GM21423 (cell line): Measurements from ENCODE around the gene ZRANB1.
"Not testable (repeated sequence)": the region's sequence is repeated elsewhere in the genome, so short reads cannot be mapped to it uniquely, and the experiment has no call there.

Experiments used
- ATAC-seq: cut with Tn5 transposase; IDR thresholded peaks from one replicate; pipeline ENCODE4 v1.9.1; 2021; ENCODE audit warnings: mild to moderate bottlenecking, moderate library complexity; ENCODE audit not compliant: unreplicated experiment

Gene ZRANB1

GRCh38 chr10:124941823-124942222 is at the start of gene ZRANB1:
ZRANB1 (plus strand) TSS chr10:124942123; CDS start chr10:124942494, 371 bp downstream.
- no peak for ATAC-seq

DNA sequence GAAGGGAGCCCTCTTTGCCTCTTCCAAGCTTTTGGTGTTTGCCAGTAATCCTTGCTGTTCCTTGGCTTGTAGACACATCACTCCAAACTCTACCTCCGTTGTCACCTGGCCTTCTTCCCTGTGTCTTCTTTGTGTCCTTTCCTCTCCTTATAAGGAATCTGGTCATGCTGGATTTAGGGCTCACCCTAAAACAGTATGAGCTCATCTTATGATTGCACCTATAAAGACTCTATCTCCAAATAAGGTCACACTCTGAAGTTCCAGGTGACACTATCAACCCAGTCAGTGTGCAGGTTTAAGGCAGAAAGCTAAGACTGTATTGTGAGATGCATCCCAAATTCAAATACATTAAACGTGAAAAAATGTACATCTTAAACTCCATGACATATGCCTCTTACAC is 49.0 kb upstream of the ZRANB1 start:
- ATAC-seq = no peak

- ATAC-seq = no peak
Measured at GRCh38 chr10:124894569-124895215, 47.2 kb upstream of the ZRANB1 start.

- ATAC-seq = no peak
Measured at GRCh38 chr10:124896751-124897150, 45.2 kb upstream of the ZRANB1 start.

DNA sequence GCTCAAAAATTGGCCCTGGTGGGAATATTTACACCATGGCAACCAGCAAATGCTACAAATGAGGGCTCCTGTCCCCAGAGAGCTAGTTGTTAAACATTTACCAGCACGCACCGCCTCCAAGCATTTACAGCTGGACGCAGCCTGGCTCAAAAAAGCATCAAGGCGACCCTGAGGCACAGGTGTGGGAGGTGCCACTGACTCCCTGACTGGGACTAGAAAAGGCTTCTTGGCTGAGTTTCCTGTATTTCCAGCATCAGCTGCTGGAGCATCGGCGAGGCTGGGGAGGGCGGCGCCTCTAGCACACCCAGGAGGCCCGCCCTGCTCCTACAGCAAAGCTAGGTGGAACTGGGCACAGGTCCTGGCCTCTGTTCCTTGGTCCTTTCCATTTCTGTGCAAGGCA is 43.5 kb upstream of the ZRANB1 start:
- ATAC-seq = no peak

GRCh38 chr10:124899151-124899550 is 42.8 kb upstream of the ZRANB1 start:
- ATAC-seq = no peak

DNA sequence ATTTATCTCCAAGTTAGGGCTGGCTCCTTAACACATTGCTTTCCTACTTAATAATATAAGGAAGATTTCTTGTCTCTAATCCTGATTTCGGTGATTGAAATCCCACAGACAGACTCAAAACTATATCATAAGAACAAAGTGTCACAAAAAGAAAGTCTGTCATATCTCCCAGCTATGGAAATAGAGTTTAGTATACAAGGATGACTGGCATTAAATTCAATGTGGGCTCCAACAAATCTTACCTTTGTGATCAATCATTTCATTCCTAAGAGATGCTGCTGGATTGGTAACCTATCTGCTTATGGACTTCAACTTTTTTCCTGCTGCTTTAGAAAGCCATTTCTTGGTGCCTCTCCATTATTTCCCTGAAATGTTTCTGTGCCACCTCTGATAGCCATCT is 39.5 kb upstream of the ZRANB1 start:
- no peak for ATAC-seq

DNA sequence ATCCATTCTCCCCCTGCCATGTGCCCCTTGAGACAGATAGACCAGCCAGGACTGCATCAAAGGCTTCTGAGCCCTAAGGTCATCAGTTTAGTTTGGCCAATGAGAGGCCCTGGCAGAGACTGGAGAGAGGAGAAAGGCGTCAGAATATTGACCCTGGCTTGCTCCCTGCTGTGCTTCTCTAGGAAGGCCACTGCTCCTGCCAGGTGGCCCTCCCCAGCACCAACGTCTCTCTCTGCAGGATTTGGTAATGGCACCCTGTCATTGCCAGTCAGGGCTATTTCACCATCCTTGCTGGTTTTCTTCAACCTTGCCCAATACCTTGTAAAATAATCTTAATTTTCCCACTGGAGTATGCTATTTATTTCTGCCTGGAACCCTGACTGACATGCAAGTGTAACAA is 38.8 kb upstream of the ZRANB1 start:
- no peak for ATAC-seq

DNA sequence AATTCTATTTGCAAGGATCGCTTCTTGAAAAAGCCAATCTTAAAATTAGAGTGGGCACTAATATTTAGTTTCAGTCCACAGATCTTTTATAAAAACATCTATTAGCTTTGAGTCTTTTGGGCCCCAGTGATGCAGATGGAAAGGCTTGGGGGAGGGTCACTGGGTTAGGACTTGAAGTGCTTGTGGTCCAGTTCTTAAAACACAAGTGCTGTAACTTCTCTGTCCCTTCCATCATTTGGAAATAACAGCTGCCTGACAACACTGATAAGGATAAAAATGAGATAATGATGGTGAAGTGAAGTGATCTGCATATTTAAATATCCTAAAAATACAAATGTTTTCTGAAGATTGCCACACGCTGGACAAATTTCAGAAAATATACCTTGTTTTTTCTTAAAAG is 37.1 kb upstream of the ZRANB1 start:
- no peak for ATAC-seq

DNA sequence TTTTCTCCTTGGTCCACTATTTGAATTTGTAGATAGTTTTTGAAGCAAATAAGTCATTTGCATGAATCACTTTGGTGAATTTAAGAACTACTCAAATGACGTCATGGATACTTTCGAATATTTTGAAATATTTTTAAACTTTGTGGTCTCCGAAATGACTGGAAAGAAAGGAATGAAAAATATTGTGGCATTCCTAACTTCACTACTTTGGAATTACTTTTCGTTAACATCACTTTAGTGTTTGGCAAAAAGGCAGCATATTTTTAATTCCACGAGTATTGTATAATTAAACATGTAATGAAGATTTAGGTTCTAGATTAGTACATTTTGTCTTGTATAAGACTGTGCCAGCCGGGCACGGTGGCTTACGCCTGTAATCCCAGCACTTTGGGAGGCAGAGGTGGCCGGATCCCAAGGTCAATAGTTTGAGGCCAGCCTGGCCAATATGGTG is 35.3 kb upstream of the ZRANB1 start:
- no peak for ATAC-seq

- no peak for ATAC-seq
Measured at GRCh38 chr10:124909563-124909962, 32.4 kb upstream of the ZRANB1 start.

DNA sequence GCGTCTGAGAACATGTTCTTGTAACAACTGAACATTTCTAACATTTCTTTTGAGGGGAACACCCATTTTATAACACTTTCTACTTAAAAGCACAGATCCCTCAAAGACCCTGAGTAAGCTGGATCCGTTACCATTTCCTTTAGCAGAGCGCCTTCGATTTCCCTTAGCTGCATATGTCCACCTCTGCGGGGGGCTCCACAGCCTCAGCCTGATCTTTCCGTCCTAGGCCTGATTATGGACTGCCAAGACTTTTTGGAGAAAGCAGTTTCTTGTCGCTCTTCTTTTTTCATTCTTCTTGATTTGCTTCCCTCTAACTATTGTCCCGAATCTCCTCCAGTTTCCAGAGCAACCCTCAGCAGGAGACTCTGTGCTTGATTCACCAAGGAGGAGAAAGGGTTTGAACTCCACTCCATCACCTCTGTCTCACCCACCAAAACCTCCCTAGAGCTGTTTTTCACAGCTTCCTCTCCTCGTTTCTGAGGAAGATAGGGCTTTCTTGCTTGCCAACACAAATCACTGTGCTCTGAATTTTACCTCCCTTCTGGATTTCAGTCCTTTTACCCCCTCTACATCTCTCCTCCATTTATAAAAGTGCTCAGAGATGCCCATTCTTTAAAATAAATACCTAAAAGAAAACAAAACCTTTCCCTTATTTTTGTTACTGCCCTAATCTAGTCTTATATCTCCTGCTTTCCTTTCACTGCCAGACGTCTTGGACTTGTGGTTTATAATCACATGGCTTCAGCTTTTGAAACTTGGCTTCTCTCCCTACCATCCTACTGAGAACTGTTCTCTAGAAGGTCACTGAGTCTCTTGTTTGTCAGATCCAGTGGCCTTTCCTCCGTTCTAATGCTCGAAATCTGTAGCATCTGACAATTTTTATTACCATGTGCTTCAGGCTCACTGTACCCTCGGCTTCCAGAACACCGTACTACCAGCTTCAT is 30.5 kb upstream of the ZRANB1 start:
- ATAC-seq = no peak

DNA sequence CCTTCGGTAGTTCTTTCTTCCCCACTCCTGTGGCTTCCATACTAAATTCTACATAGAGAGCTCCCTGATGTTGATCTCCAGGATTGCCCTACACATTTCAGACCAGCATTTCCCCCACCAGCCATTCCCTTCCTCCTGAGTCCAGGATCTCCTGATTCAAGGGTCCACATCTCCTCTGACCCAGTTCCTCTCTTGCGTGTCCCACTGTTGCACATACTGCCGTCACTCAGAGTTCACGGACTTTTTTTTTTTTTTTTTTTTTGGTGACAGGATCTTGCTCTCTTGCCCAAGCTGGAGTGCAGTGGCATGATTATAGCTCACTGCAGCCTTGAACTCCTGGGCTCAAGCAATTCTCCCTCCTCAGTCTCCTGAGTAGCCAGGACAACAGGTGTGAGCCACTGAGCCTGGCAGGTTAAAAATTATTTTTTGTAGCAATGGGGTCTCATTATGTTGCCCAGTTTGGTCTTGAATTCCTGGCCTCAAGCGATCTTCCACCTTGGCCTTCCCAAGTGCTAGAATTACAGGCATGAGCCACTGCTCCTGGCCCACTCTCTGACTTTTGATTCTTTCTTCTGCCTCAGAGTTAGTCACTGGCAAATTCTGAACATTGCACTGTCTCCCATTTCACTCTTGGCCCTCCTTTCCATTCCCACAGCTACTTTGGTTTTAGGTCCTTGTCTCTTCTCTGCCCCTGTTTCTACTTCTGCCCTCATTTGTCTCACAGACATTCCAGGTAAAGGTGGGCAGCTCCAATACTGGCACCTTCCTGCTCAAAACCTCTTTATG is 29.6 kb upstream of the ZRANB1 start:
- no peak for ATAC-seq

DNA sequence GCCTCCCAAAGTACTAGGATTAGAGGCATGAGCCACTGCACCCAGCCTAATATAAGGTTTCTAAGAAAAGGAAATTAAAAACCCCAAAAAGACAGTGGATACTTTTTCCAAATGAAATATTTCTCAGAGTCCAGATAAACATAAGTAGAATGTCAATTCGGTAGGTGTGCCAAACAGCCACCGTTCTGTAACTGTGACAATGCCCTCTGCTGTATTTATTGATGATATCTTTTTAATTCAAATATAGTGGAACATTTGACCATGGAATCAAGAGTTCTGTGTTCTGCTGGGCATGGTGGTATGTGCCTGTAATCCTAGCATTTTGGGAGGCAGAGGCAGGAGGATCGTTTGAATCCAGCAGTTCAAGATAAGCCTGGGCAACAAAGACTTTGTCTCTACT is 28.8 kb upstream of the ZRANB1 start:
- ATAC-seq = no peak

GRCh38 chr10:124914398-124914797 is 27.5 kb upstream of the ZRANB1 start:
- not testable (repeated sequence) for ATAC-seq

GRCh38 chr10:124916098-124916584 is 25.8 kb upstream of the ZRANB1 start:
- ATAC-seq = peak; percentile 1

GRCh38 chr10:124916585-124917427 is 25.1 kb upstream of the ZRANB1 start:
- peak; percentile 97 for ATAC-seq

GRCh38 chr10:124917428-124918190 is 24.3 kb upstream of the ZRANB1 start:
- no peak for ATAC-seq

GRCh38 chr10:124918191-124918830 is 23.6 kb upstream of the ZRANB1 start:
- ATAC-seq = no peak
